ENCODE results near the gene MTA2. TPM values are rescaled to one million over a fixed set of nuclear protein-coding genes. Genes with fewer than 3 reads are reported as not detected.

The MTA2 gene
- total RNA-seq, 1 donor = 110 TPM

- H3K4me3 ChIP-seq (ENCODE audit: low read depth, low read length) = peak overlapping the region; percentile 87
- DNase-seq (ENCODE audit: low read depth) = no peak
- TF ChIP-seq, protein P1, sequence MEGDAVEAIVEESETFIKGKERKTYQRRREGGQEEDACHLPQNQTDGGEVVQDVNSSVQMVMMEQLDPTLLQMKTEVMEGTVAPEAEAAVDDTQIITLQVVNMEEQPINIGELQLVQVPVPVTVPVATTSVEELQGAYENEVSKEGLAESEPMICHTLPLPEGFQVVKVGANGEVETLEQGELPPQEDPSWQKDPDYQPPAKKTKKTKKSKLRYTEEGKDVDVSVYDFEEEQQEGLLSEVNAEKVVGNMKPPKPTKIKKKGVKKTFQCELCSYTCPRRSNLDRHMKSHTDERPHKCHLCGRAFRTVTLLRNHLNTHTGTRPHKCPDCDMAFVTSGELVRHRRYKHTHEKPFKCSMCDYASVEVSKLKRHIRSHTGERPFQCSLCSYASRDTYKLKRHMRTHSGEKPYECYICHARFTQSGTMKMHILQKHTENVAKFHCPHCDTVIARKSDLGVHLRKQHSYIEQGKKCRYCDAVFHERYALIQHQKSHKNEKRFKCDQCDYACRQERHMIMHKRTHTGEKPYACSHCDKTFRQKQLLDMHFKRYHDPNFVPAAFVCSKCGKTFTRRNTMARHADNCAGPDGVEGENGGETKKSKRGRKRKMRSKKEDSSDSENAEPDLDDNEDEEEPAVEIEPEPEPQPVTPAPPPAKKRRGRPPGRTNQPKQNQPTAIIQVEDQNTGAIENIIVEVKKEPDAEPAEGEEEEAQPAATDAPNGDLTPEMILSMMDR (IDR thresholded peaks at IDR 0.05; ENCODE audit: insufficient read depth, low read length) = no peak
Measured at GRCh38 chr11:62601122-62601371, 618 bp downstream of the MTA2 start.

GRCh38 chr11:62600367-62601121 lies 1.1 kb downstream of the MTA2 start:
- DNase-seq (ENCODE audit: low read depth) = no peak
- H3K4me3 ChIP-seq (ENCODE audit: low read depth, low read length) = peak overlapping the region; percentile 87
- TF ChIP-seq, protein P1 (IDR thresholded peaks at IDR 0.05; ENCODE audit: insufficient read depth, low read length) = no peak

- peak overlapping the region; percentile 87 for H3K4me3 ChIP-seq (ENCODE audit: low read depth, low read length)
- TF ChIP-seq, protein P1 (IDR thresholded peaks at IDR 0.05; ENCODE audit: insufficient read depth, low read length) = no peak
- no peak for DNase-seq (ENCODE audit: low read depth)
Measured at GRCh38 chr11:62599901-62600300, 1.8 kb downstream of the MTA2 start.

DNA sequence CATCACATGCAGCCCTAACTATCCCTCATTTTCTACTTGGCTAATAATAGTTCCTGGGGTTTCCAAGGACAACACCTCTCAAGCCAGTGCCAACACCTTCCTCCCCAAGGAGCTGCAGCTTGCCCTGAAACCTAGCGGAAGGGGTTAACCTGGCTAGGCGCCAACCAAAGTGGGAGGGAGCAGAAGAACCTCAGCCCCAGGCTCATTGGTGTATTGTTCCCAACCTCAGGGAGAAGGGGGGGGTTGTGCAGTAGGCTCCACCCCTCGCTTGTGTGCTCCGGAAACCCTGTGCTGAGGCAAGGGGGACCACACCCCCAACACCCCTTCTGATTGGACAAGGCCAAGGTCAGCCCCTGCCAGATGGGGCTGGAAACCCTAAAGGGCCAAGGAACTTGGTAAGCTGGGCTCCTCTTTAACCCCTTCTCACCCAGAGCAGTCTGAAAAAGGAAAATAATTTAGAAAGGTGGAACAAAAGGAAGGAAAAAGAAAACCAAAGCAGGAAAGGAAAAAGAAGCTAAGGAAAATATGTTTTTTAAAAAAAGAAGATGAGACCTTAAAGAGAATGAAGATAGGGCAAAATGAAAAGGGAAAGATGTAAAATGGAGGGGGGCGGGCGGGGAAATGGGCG lies 2.5 kb downstream of the MTA2 start:
- TF ChIP-seq, protein P1 (IDR thresholded peaks at IDR 0.05; ENCODE audit: insufficient read depth, low read length) = no peak
- H3K4me3 ChIP-seq (ENCODE audit: low read depth, low read length) = peak overlapping the region; percentile 87
- DNase-seq (ENCODE audit: low read depth) = peak; percentile 99

DNA sequence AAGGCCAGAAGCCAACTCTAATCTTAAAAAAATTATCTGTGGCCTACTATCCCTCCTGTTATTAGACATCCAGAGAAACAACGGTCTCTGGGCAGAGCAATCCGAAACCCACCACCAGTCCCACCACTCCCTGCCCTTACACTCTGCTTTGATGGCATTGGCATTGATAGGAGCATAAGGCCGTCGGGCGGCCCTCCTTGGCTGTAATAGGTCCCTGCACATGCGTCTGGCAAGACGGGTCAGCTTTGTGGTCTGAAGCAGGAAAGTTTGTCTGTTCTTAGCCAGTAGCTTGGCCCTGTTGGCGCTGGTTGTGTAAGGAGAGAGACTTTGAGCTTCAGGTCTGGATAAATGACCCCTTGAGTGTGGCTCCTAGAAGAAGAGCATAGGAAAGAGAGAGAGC lies 6.5 kb downstream of the MTA2 start:
- H3K4me3 ChIP-seq (ENCODE audit: low read depth, low read length) = no peak overlapping the region
- no peak for DNase-seq (ENCODE audit: low read depth)
- TF ChIP-seq, protein P1 (IDR thresholded peaks at IDR 0.05; ENCODE audit: insufficient read depth, low read length) = no peak

DNA sequence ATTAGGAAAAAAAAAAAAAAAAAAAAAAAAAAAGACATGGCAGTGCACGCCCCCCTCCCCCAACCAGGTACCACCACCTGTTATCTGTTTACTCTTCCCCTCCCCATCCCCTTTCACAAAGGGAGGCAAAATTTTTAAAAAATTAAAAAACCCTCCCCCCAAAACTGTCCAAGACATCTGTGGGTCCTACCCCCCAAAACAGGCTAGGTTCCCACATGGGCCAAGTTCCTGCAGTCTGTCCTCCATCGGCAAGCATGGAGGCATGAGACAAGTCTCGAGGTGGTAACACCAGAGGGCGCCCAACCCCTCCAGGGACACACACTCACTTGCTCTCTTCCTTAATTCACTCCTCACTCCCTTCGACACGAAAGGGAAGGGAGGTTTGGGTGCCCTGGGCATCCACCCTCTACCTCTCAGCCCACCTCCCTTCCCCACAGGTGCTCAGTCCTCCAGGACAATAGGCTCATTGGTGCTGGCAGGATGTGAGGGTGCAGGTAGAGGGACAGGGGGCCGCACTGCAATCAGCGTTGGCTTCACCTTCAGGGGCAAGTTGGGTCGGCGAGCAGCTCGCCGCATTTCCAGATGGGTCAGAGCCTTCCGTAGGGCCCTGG lies 8.1 kb downstream of the MTA2 start:
- no peak overlapping the region for H3K4me3 ChIP-seq (ENCODE audit: low read depth, low read length)
- TF ChIP-seq, protein P1 (IDR thresholded peaks at IDR 0.05; ENCODE audit: insufficient read depth, low read length) = peak; percentile 59
- DNase-seq (ENCODE audit: low read depth) = peak; percentile 76

Measured in fibroblast of the aortic adventitia (primary cell).